SK-N-SH treated with all-trans-retinoic acid at 6 μM for 48 hours (cell line): Measurements from ENCODE around the gene ERP44.

ENCODE experiments used
- ATAC-seq: fragments of 200-7000 bp; cut with Tn5 transposase; 3 replicates; pipeline ENCODE4 v1.9.1; 2020; ENCODE audit warnings: mild to moderate bottlenecking, moderate library complexity
- ARNTL ChIP-seq: fragments of 450-650 bp; formaldehyde crosslinking; IDR thresholded peaks from 2 replicates; pipeline ENCODE4 v1.5.0; 2020; ENCODE audit warnings: low read depth, mild to moderate bottlenecking, moderate library complexity, borderline replicate concordance
- BACH2 ChIP-seq: fragments of 250-450 bp; sonication (Bioruptor Pico); IDR thresholded peaks from 2 replicates; pipeline ENCODE4 v1.9.0; 2021; ENCODE audit warnings: mild to moderate bottlenecking, borderline replicate concordance
- CSDC2 ChIP-seq: fragments of 250-450 bp; sonication (Bioruptor Pico); IDR thresholded peaks from 2 replicates; pipeline ENCODE4 v1.5.0; 2020; ENCODE audit warnings: mild to moderate bottlenecking, moderate library complexity
- ESRRG ChIP-seq: fragments of 250-450 bp; sonication (Bioruptor Pico); IDR thresholded peaks from 2 replicates; pipeline ENCODE4 v1.6.1; 2021; ENCODE audit warnings: mild to moderate bottlenecking
- GLIS3 ChIP-seq: fragments of 250-450 bp; sonication (Bioruptor Pico); IDR thresholded peaks from 2 replicates; pipeline ENCODE4 v1.5.0; 2020; ENCODE audit warnings: mild to moderate bottlenecking, moderate library complexity
- ISL1 ChIP-seq: fragments of 250-450 bp; sonication (Bioruptor Pico); IDR thresholded peaks from 2 replicates; pipeline ENCODE4 v2.1.2; 2022; ENCODE audit warnings: mild to moderate bottlenecking, moderate library complexity
- OSR1 ChIP-seq: fragments of 250-450 bp; sonication (Bioruptor Pico); IDR thresholded peaks from 2 replicates; pipeline ENCODE4 v1.8.0; 2022; ENCODE audit warnings: moderate library complexity, mild to moderate bottlenecking, inconsistent platforms
- PATZ1 ChIP-seq: fragments of 250-450 bp; sonication (Bioruptor Pico); IDR thresholded peaks from 2 replicates; pipeline ENCODE4 v1.8.0; 2020; ENCODE audit warnings: mild to moderate bottlenecking, moderate library complexity, borderline replicate concordance
- POU6F1 ChIP-seq: fragments of 250-450 bp; sonication (Bioruptor Pico); IDR thresholded peaks from 2 replicates; pipeline ENCODE4 v1.8.0; 2021; ENCODE audit warnings: low read depth, mild to moderate bottlenecking, moderate library complexity, borderline replicate concordance
- PPARA ChIP-seq: fragments of 250-450 bp; sonication (Bioruptor Pico); IDR thresholded peaks from 2 replicates; pipeline ENCODE4 v1.5.0; 2020; ENCODE audit warnings: mild to moderate bottlenecking, borderline replicate concordance
- RARB ChIP-seq: fragments of 250-450 bp; sonication (Bioruptor Pico); IDR thresholded peaks from 2 replicates; pipeline ENCODE4 v1.8.0; 2021; ENCODE audit warnings: mild to moderate bottlenecking, moderate library complexity
- SNAI2 ChIP-seq: fragments of 250-450 bp; sonication (Bioruptor Pico); IDR thresholded peaks from 2 replicates; pipeline ENCODE4 v1.5.0; 2020; ENCODE audit warnings: mild to moderate bottlenecking, moderate library complexity
- TCF4 ChIP-seq: fragments of 250-450 bp; sonication (Bioruptor Pico); IDR thresholded peaks from 2 replicates; pipeline ENCODE4 v1.8.0; 2021; ENCODE audit warnings: mild to moderate bottlenecking, moderate library complexity, borderline replicate concordance
- TSHZ2 ChIP-seq: fragments of 250-450 bp; sonication (Bioruptor Pico); IDR thresholded peaks from 2 replicates; pipeline ENCODE4 v1.5.0; 2020; ENCODE audit warnings: mild to moderate bottlenecking, moderate library complexity
- ZC3H10 ChIP-seq: fragments of 250-450 bp; sonication (Bioruptor Pico); IDR thresholded peaks from 2 replicates; pipeline ENCODE4 v1.5.1; 2021; ENCODE audit warnings: mild to moderate bottlenecking, moderate library complexity
- ZFP3 ChIP-seq: fragments of 250-450 bp; sonication (Bioruptor Pico); IDR thresholded peaks from 2 replicates; pipeline ENCODE4 v1.5.0; 2020; ENCODE audit warnings: mild to moderate bottlenecking, moderate library complexity
- ZFP30 ChIP-seq: fragments of 450-650 bp; formaldehyde crosslinking; IDR thresholded peaks from 2 replicates; pipeline ENCODE4 v1.5.0; 2022; ENCODE audit warnings: mild to moderate bottlenecking, moderate library complexity
- ZNF565 ChIP-seq: fragments of 450-650 bp; formaldehyde crosslinking; conservative IDR thresholded peaks from 2 replicates; pipeline ENCODE4 v1.5.0; 2020; ENCODE audit warnings: low read depth, mild to moderate bottlenecking, moderate library complexity
- ZNF70 ChIP-seq: fragments of 450-650 bp; formaldehyde crosslinking; IDR thresholded peaks from 2 replicates; pipeline ENCODE4 v1.5.0; 2020; ENCODE audit warnings: mild to moderate bottlenecking, moderate library complexity
- ZNF8 ChIP-seq: fragments of 450-650 bp; formaldehyde crosslinking; IDR thresholded peaks from 2 replicates; pipeline ENCODE4 v1.5.0; 2020; ENCODE audit warnings: mild to moderate bottlenecking, moderate library complexity
- TF ChIP-seq, protein P1 (sequence below): fragments of 250-450 bp; sonication (Bioruptor Pico); IDR thresholded peaks from 2 replicates; pipeline ENCODE4 v1.5.1; 2020; ENCODE audit warnings: low read depth, mild to moderate bottlenecking, moderate library complexity
- TF ChIP-seq, protein P2 (sequence below): fragments of 250-450 bp; sonication (Bioruptor Pico); IDR thresholded peaks from 2 replicates; pipeline ENCODE4 v1.5.1; 2021; ENCODE audit warnings: mild to moderate bottlenecking, moderate library complexity

The ERP44 gene

DNA sequence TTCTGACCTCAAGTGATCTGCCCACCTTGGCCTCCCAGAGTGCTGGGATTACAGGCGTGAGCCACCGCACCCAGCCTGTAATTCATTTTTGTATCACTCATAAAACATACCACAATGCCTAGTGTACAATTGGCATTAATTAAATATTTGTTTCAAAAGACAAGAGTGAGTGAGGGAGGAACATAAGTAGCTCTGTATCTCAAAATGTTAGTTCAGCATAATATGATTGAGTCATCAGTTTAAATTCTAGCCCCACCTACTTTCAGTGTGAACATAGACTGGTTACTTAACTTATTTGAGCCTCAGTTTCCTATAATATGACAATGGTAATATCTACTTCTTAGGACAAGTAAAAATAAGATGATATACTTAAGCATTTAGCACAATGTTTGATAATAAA lies 27.1 kb upstream of the ERP44 start:
- ATAC-seq: no peak
- no peak for TF ChIP-seq ZNF8 (CRISPR knock-in tag)
- no peak for TF ChIP-seq PPARA (CRISPR knock-in tag)
- TF ChIP-seq POU6F1 (CRISPR knock-in tag): no peak
- TF ChIP-seq, protein P1, sequence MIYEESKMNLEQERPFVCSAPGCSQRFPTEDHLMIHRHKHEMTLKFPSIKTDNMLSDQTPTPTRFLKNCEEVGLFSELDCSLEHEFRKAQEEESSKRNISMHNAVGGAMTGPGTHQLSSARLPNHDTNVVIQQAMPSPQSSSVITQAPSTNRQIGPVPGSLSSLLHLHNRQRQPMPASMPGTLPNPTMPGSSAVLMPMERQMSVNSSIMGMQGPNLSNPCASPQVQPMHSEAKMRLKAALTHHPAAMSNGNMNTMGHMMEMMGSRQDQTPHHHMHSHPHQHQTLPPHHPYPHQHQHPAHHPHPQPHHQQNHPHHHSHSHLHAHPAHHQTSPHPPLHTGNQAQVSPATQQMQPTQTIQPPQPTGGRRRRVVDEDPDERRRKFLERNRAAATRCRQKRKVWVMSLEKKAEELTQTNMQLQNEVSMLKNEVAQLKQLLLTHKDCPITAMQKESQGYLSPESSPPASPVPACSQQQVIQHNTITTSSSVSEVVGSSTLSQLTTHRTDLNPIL (CRISPR knock-in tag): no peak
- no peak for TF ChIP-seq ZNF565 (CRISPR knock-in tag)
- TF ChIP-seq PATZ1 (CRISPR knock-in tag): no peak
- no peak for TF ChIP-seq BACH2 (CRISPR knock-in tag)
- TF ChIP-seq ARNTL (CRISPR knock-in tag): no peak
- no peak for TF ChIP-seq GLIS3 (CRISPR knock-in tag)
- TF ChIP-seq ESRRG: no peak
- TF ChIP-seq ZC3H10: no peak
- TF ChIP-seq, protein P2, sequence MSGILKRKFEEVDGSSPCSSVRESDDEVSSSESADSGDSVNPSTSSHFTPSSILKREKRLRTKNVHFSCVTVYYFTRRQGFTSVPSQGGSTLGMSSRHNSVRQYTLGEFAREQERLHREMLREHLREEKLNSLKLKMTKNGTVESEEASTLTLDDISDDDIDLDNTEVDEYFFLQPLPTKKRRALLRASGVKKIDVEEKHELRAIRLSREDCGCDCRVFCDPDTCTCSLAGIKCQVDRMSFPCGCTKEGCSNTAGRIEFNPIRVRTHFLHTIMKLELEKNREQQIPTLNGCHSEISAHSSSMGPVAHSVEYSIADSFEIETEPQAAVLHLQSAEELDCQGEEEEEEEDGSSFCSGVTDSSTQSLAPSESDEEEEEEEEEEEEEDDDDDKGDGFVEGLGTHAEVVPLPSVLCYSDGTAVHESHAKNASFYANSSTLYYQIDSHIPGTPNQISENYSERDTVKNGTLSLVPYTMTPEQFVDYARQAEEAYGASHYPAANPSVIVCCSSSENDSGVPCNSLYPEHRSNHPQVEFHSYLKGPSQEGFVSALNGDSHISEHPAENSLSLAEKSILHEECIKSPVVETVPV: no peak
- no peak for TF ChIP-seq CSDC2 (CRISPR knock-in tag)
- no peak for TF ChIP-seq TSHZ2 (CRISPR knock-in tag)
- TF ChIP-seq TCF4 (CRISPR knock-in tag): no peak
- no peak for TF ChIP-seq SNAI2 (CRISPR knock-in tag)
- no peak for TF ChIP-seq OSR1 (CRISPR knock-in tag)
- TF ChIP-seq ZNF70 (CRISPR knock-in tag): no peak
- no peak for TF ChIP-seq ZFP3 (CRISPR knock-in tag)
- no peak for TF ChIP-seq ISL1 (CRISPR knock-in tag)

DNA sequence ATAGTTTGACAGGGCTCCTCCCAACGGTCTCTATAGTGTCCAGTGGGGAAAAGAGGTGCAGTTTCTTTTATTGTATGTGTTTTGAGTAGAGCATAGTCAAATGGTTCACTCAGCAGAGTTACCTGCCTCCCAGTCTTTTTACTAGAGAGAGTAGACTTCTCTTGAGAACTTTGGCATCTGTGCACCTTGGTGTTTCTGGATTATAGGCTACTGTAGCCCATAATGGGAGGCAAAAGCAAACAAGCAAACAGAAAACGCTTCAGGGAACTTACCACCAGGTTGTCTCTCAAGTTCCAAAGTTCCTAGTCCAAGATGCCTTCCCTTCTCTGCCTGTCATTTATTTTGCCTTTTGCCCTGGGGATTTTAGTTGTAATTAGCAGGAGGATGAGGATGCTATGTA lies 26.4 kb upstream of the ERP44 start:
- ATAC-seq: no peak
- TF ChIP-seq GLIS3 (CRISPR knock-in tag) (no peak), ZNF565 (CRISPR knock-in tag) (no peak), PATZ1 (CRISPR knock-in tag) (no peak), ZNF70 (CRISPR knock-in tag) (no peak), TCF4 (CRISPR knock-in tag) (no peak), ARNTL (CRISPR knock-in tag) (no peak), RARB (no peak), PPARA (CRISPR knock-in tag) (no peak), ZFP3 (CRISPR knock-in tag) (no peak), BACH2 (CRISPR knock-in tag) (no peak), ESRRG (no peak), ZNF8 (CRISPR knock-in tag) (no peak), ZFP30 (CRISPR knock-in tag) (no peak), ISL1 (CRISPR knock-in tag) (no peak)
- TF ChIP-seq, protein P2: no peak
- TF ChIP-seq, protein P1 (CRISPR knock-in tag): no peak
